Measurements from ENCODE around the gene HGFAC.

- TF ChIP-seq POLR2AphosphoS5 (IDR thresholded peaks at IDR 0.05; ENCODE audit: low read depth) (no peak), CTCF (IDR thresholded peaks at IDR 0.05; ENCODE audit: insufficient read depth, low read length) (no peak), GABPA (IDR thresholded peaks at IDR 0.05; ENCODE audit: low read depth) (no peak)
These were observed 13.9 kb upstream of the HGFAC start for GRCh38 chr4:3427706-3428446.
